SW480 (cell line): ENCODE results near the gene ZNF697.

ENCODE experiments used
- DNase-seq: peaks from one replicate; pipeline ENCODE4 v3.0.0-alpha.2; 2016; ENCODE audit warnings: low spot score

Gene ZNF697

DNA sequence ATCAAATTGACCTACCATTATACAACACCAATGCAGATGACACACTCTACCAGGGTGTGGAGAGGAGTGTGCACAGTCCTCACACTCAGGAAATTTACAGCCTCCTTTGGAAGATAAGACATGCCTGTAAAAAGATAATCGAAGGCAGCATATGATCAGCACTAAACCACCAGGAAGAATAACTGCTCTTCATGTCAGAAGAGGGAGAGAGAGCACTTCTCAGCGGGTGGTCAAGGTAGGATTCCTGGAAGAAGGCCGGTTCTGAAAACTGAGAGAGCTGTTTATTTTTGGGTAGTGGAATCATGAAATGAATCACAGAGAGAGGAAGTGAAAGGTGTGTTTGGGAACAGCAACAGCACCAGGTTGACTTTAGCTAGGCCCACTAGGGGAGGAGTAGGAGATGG, 14.0 kb upstream of the ZNF697 start:
- no peak for DNase-seq

GRCh38 chr1:119660253-119661083, 12.4 kb upstream of the ZNF697 start:
- no peak for DNase-seq

DNA sequence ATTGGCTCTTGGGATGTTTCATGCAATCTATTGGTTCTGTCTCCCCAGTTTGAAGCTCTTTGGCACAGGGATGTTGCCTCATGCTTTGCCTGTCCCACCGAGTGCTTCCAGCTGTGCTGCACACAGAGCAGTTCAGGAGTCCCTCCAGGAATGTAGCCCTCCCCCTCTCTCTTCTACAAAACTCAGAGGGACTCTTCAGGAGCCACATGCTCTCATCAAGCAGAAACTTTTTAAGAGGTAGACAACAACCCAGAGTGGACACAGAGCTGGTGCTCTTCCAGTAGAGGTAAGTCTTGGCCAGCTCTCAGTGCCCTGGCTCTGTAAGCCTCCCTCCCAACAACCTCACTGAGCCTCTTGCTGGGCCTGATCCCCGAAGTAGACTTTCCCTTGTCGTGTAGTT, 11.6 kb upstream of the ZNF697 start:
- DNase-seq: no peak

- no peak for DNase-seq
Measured at GRCh38 chr1:119656410-119656955, 8.4 kb upstream of the ZNF697 start.

DNA sequence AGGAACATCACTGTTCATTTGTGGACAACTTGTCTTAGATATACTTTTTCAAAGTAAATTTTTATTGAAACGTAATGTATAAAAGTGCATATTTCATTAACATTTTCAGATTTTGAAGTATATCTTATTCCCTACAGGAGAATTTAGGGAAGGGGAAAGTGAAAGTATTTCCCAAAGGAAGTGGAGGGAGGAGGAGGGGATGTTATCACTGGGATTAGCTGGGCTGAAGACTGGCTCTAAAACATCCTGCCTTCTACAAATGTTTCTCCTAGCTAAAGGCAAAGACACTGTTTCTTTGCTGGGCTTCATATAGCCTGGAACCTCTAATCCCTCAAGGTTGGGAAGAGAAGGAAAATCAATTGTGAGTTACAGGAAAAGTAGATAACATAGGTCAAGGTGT, 7.1 kb upstream of the ZNF697 start:
- no peak for DNase-seq

DNA sequence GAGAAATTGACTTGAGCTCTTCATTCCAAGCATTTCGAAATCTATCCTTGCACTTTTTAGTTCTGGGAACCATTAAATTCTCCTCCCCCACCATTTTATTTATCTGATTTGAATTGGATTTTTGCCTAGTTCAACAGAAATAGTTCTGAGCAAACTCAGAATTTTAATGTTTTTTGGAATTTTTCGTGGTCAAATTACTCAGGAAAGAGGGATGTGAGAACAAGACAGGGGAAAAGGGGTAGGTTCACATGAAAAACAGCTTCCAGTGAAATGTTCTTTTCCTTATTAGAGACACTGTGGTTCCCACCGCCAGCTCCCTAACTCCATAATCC, 5.7 kb upstream of the ZNF697 start:
- no peak for DNase-seq

- no peak for DNase-seq
Measured at GRCh38 chr1:119653135-119653838, 5.2 kb upstream of the ZNF697 start.

- DNase-seq: no peak
Measured at GRCh38 chr1:119652587-119652986, 4.5 kb upstream of the ZNF697 start.

DNA sequence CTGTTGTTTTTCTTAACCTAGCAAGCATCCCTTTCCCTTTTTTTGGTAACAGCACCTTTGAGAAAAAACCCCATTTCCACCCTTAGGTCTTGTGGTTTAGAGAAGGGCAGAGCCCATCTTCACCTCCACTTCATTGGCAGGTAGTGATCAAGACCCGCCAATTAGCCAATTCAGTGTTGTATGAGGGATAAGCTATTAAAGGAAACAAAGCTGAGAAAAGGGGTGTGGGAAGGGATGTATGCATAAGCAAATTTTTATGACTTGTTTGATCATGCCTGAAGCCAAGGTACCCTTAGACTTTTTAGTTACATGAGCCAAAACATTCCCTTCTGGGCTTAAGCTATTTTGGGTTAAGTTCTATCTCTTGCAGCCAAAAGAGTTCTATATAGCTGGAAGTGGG, 3.6 kb upstream of the ZNF697 start:
- no peak for DNase-seq

GRCh38 chr1:119651133-119651532, 3.1 kb upstream of the ZNF697 start:
- no peak for DNase-seq

- DNase-seq: no peak
Measured at GRCh38 chr1:119648620-119649004, 546 bp upstream of the ZNF697 start.

DNA sequence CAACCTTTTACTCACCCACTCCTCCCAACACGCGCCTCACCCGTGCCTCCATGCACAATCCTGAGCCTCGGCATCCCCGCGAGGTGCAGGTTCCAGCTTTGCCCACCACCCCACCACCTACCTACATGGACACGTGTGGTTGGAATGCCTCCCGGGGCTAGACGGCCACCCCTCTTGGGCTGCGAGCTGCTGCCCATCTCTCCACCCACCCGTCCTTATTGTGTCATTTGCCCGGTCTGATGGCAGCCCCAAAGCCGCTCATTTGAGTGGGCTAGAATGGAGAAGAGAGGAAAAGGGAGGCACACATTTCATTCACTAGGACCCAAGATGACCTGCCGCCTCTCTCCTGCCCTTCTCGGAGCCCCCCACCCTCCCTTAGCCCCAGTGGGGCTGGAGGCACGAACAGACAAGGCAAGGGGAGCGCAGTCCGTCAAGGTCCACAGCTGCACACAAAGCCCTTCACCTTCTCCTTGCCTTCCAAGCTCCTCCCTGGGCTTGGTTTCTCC, 785 bp downstream of the ZNF697 start:
- DNase-seq: peak; percentile 46

- peak; percentile 52 for DNase-seq
Measured at GRCh38 chr1:119646521-119647227, 1.4 kb downstream of the ZNF697 start.

DNA sequence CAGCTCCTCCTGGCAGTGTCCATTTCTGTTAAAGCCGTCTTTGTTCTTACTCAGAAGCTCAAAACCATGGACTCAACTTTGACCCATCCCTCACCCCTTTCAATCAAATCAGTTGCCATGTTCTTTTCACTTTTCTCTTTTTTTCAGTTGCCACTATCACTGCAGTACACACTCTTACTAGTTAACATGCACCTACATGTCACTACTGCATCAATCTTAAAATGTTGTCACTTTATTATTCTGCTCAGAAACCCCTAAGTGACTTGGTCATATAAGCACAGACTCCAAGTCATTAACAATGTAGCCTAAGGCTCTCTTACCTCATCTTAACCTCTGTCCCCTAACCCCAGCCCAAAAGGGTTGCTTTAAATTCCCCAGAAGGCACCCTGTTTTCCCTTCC, 9.0 kb downstream of the ZNF697 start:
- no peak for DNase-seq

- no peak for DNase-seq
Measured at GRCh38 chr1:119637710-119638109, 10.4 kb downstream of the ZNF697 start.

GRCh38 chr1:119636491-119637089, 11.5 kb downstream of the ZNF697 start:
- no peak for DNase-seq

DNA sequence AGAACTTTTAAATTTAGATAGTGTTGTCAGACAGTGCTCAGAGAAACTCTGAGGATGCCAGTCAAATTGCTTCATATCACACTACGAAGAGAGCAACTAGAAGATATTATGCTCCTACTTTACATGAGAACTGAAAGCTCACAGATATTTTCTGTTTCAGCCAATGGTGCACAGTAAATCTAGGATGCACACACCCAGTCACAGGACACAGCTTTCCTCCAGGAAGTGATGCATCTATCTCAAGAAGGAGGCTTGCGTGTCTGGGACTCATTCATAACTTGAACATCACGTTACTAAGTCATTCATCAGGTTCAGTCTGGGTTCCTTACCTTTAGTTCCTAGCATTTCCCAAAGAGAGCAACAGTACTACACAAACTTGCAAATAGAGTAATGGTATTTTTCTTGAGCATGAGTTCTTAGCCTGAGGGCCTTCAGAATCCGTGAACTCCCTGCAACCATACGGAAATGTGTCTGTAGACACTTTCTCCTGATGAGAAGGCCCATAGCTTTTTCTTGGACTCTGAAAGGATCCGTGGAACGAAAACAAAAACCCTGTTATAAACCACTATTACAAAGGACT, 12.2 kb downstream of the ZNF697 start:
- DNase-seq: no peak

- no peak for DNase-seq
Measured at GRCh38 chr1:119634016-119634415, 14.1 kb downstream of the ZNF697 start.

DNA sequence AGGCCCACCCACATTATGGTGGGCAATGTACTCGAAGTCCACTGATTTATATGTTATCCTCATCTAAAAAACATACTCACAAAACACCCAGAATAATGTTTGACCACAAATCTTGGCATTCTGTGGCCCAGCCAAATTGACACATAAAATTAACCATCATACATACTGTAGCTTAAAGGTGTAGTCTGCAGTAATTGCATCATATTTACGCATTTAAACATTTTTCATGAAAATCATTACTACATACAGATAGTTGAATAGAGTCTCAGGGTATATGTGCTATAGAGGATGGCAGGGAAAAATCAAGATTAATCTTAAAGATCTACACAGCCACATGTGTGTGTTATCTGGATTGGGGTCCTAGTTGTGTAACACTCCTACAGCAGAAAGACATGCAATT, 14.5 kb downstream of the ZNF697 start:
- no peak for DNase-seq

- DNase-seq: no peak
Measured at GRCh38 chr1:119632841-119633240, 15.2 kb downstream of the ZNF697 start.

DNA sequence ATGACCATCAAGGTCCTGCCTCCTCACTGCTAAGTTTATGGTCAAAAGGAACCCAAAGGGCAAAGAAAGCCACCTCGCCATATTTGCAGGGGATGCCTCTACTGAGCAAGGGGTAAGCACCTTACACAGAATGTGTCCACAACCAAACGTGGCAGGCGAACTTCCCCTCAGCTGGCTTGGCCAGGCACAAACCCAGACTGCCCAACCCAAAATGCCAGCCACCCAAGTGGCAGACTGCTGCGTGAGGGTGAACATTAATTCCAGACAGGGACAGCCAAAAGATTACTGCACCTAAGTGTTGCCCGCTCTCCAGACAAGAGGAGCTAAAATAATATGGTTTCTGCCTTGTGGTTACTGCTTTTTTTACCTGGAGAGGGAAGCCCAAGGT, 16.0 kb downstream of the ZNF697 start:
- no peak for DNase-seq
